GM19193 (cell line): ENCODE results near the gene PCDHGC5.

ENCODE experiments used
- POLR2A ChIP-seq: IDR thresholded peaks from 4 replicates; pipeline ENCODE4 v1.6.1; 2011; ENCODE audit not compliant: insufficient read depth, insufficient read length; ENCODE audit errors: extremely low read depth

The PCDHGC5 gene

DNA sequence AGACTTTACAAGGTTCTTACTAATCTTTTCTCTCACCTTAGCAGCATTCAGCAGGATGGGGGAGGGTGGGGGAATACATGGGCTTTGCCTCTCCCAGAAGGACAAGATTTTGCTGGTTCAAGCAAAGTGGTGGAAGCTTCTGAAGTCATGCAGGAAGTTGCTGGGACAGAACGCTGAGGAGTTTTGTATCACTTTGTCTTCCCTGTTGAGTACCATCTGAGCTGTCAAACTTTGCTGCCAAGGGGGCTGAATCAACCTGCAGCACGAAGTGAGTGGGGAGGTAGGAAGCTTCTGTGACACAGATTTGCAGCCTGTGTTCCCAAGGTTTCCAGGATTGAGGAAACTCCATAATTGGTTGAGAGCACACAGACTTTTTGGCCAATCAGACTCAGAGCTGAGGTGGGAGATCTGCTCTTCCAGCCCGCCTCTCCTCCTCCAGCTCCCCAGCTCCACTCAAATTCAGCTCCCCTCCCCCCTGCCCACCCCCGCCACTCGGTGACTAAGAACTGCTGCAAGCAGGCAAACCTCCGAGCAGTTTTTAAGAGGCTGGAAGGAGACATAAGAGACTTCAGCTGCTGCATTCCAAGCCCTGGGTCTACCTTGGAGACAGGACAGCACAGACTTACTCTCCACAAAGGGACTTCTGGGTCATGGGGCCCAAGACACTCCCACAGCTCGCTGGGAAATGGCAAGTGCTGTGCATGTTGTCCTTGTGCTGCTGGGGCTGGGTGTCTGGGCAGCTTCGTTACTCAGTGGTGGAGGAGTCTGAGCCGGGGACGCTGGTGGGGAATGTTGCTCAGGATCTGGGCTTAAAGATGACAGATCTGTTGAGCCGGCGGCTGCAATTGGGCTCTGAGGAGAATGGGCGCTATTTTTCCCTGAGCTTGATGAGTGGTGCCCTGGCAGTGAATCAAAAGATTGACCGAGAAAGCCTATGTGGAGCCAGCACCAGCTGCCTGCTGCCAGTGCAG is at the start of gene PCDHGC5:
TSS of gene PCDHGC5 (plus strand) at position 491 of the 971 bp plus-strand sequence. CDS start at position 651, 160 bp downstream.
- TF ChIP-seq POLR2A = no peak

DNA sequence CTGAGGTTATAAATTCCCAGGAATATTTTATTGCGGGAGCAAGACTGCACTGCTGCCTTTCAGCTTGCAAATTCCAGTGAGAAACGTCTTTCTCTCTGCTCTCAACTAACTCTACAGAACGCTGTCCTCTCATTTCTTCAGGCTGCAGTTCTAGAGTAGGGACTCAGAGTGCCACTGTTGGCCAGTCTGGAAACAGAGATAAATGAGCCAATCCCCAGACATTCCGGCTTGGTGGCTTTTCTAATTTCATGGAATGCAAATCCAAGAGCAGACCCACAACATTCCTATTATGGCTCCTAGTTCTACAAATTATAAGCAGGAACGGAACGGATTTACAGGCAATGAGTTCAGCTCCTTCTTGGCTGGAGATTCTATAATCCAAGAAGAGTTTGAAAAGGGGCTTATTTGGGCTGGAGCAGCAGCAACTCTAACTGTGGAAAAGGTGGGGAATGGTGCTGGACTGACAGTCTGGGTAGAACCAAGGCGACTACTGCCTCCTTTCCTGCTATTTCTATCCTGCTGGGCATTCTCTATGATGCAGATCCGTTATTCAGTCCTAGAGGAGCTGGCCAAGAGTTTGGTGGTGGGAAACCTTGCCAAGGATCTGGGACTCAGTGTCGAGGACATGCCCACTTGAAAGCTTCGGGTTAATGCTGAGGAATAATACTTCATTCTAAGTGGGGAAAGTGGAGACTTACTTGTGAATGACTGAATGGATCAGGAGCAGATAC is 49.3 kb upstream of the PCDHGC5 start:
- no peak for TF ChIP-seq POLR2A

DNA sequence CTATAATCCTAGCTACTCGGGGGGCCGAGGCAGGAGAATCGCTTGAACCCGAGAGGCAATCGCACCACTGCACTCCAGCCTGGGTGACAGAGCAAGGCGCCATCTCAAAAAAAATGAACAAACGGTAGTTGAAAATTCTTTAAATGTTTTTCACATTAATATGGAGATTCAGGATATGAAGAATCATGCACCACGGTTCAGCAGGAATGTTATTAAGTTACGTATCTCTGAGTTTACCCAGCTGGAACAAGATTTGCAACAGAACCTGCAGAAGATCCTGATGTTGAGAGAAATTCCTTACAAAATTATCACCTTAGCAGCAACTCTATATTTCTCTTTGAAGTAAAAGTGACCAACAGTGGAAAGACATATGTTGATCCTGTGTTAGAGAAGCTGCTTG is 48.5 kb upstream of the PCDHGC5 start:
- no peak for TF ChIP-seq POLR2A

DNA sequence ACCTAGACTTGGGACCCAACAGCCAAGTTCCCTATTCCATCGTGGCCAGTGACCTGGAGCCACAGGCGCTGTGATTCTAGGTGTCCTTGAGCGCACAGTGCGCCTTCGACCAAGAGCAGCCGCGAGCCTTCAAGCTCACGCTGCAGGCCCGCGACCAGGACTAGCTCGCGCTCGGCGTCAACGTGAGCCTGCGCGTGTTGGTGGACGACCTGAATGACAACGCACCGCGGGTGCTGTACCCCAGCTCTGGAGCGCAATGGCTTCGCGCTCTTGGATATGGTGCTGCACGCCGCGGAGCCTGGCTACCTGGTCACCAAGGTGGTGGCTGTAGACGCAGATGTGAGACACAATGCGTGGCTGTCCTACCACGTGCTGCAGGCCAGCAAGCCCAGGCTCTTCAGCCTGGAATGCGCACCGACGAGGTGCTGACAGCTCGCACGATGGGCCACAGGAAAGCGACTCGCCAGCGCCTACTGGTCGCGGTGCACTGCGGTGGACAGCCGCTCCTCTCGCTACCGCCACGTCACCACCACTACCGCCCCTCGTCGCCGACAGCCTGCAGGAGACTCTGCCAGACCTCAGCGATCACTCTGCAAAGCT is 47.2 kb upstream of the PCDHGC5 start:
- no peak for TF ChIP-seq POLR2A

DNA sequence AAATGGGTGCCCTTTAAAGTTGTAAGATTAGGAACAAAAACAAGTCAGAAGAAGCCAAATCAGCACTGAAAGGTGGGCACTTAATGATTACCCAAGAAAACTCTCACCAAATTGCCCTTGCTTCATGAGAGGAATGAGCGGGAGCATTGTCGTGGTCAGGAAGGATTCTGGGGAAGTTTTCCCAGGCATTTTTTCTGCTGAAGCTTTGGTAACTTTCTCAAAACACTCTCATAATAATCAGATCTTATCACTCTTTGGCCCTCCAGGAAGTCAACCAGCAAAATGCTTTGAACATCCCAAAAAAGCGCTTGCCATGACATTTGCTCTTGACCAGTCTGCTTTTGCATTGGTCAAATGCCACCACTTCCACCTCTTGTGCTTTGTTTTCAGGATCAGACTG is 23.5 kb upstream of the PCDHGC5 start:
- no peak for TF ChIP-seq POLR2A

DNA sequence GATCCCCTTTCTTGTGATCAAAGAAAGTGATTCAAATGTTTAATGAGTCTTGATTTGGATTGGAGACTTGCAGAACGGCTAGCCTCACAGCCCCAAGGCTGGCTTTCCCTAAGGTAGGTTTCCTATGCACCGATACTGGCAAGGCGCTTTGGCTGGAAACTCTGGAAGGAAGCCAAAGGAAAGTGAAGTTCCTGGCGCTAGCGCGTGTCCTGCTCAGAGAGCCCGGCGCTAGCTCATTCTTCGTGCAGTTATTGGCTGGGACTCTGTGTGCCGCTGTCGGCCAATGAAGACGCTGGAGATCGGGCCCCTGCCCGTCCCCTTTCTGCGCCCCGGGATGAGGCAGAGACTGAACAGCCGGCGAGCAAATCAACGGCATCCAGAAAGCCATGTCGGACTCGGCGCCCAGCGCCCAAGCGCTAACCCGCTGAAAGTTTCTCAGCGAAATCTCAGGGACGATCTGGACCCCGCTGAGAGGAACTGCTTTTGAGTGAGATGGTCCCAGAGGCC is 13.2 kb upstream of the PCDHGC5 start, which contains the start of gene PCDHGC3:
TSS of gene PCDHGC3 (plus strand) at position 342 of the 507 bp plus-strand sequence. CDS start at position 493, 151 bp downstream.
- TF ChIP-seq POLR2A = no peak

DNA sequence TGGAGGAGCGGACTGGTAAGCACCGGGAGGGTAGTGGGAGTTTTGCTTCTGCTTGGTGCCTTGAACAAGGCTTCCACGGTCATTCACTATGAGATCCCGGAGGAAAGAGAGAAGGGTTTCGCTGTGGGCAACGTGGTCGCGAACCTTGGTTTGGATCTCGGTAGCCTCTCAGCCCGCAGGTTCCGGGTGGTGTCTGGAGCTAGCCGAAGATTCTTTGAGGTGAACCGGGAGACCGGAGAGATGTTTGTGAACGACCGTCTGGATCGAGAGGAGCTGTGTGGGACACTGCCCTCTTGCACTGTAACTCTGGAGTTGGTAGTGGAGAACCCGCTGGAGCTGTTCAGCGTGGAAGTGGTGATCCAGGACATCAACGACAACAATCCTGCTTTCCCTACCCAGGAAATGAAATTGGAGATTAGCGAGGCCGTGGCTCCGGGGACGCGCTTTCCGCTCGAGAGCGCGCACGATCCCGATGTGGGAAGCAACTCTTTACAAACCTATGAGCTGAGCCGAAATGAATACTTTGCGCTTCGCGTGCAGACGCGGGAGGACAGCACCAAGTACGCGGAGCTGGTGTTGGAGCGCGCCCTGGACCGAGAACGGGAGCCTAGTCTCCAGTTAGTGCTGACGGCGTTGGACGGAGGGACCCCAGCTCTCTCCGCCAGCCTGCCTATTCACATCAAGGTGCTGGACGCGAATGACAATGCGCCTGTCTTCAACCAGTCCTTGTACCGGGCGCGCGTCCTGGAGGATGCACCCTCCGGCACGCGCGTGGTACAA is 12.6 kb upstream of the PCDHGC5 start:
- no peak for TF ChIP-seq POLR2A

DNA sequence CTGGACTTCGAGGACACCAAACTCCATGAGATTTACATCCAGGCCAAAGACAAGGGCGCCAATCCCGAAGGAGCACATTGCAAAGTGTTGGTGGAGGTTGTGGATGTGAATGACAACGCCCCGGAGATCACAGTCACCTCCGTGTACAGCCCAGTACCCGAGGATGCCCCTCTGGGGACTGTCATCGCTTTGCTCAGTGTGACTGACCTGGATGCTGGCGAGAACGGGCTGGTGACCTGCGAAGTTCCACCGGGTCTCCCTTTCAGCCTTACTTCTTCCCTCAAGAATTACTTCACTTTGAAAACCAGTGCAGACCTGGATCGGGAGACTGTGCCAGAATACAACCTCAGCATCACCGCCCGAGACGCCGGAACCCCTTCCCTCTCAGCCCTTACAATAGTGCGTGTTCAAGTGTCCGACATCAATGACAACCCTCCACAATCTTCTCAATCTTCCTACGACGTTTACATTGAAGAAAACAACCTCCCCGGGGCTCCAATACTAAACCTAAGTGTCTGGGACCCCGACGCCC is 11.8 kb upstream of the PCDHGC5 start:
- no peak for TF ChIP-seq POLR2A

DNA sequence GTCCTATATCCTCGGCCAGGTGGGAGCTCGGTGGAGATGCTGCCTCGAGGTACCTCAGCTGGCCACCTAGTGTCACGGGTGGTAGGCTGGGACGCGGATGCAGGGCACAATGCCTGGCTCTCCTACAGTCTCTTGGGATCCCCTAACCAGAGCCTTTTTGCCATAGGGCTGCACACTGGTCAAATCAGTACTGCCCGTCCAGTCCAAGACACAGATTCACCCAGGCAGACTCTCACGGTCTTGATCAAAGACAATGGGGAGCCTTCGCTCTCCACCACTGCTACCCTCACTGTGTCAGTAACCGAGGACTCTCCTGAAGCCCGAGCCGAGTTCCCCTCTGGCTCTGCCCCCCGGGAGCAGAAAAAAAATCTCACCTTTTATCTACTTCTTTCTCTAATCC is 11.1 kb upstream of the PCDHGC5 start:
- no peak for TF ChIP-seq POLR2A

DNA sequence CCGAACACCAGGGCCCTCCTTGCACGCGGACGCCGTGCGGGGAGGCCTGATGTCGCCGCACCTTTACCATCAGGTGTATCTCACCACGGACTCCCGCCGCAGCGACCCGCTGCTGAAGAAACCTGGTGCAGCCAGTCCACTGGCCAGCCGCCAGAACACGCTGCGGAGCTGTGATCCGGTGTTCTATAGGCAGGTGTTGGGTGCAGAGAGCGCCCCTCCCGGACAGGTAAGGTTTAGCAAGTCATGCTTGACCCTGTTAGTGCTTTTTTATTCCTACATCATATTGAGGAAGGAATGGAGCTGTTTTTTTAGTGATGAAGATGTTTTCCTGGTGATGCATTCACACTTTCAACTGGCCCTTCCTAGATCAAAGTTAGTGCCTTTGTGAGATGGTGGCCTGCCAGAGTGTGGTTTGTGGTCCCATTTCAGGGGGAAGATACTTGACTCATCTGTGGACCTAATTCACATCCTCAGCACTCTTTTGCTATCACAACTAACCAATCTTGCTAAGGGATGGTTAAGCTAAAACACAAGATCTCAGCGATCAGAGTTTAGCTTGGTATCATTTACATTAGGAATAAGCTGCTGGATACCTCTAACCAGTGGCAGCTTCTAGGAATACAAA is 10.4 kb upstream of the PCDHGC5 start:
- TF ChIP-seq POLR2A = no peak

DNA sequence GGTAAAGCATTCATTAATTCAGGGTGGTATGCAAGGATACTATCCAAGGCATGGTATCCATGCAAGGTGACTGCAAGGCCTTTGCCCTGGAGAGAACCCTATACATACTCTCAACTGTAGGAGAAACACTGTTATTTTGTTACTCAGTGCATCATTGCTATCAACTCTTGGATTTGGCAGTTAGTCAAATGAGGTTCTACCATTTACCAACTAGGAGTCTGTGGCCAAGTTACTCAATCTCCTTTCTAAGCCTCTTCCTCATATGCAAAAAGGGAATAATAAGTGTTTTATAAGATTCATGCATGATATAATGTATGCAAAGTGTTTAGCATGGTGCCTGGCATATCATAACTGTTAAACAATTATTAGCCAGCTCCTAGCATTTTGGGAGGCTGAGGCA is 9.1 kb upstream of the PCDHGC5 start:
- no peak for TF ChIP-seq POLR2A

DNA sequence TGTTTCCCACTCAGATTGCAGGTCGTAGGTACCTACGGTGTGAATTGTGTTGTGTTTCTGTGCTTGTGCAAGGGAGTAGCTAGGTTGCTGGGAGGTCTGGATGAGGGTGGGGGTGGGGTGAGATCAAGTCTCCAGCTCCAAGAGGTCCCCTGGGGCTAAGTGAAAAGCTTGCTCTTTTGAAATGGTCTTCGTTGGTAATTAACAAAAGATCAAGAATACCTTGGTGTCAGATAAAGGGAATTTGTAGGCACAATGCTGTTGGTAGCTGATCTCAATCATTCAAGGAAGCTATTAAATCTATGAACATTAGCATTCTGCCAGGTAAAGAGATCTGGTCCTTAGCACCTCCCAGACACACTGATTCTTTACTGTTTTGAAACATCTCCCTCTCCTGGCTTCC is 5.0 kb upstream of the PCDHGC5 start:
- no peak for TF ChIP-seq POLR2A

DNA sequence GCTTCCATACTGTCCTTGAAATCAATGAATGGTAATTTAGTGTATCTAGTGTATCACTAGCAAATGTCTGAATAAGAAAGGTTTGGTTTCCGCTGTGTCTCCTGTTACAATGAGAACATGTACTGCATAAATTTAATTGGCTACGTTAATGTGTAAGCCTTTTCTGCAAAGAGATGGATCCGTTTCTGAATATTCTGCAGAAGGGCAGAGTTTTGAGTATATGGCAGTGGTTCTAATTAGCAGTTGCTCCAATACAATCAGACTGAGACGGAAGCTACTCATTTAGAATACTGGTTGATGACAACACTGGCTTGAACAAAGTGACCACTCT is 4.6 kb upstream of the PCDHGC5 start:
- no peak for TF ChIP-seq POLR2A

DNA sequence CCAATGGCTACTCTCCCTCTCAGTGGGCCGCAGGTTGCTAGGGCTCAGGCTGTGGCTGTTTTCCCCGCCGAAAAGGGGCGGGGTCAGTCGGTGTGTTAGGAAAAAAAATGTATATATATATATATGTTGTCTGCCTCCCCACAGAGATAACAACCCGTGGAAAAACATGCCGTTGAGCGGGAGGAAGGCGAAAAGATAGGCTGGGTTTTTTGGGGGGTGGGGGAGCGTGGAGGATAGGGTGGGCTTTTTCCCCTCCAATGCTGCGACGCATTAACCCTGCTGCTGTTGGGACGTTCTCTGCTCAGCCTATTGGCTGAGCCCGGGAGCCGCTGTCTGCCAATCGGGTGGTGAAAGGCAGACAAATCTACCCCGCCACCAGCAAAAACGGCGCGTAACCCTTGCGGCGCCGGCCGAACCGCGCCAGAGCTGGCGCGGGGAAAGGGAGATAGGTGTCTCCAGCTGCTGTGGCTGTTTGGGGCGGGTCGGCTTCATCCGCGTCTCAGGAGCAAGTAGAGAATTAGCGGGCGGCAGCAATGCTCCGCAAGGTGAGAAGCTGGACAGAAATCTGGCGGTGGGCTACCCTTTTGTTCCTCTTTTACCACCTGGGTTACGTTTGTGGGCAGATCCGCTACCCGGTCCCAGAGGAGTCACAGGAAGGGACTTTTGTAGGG is 4.1 kb upstream of the PCDHGC5 start, which contains the start of gene PCDHGC4:
TSS of gene PCDHGC4 (plus strand) at position 390 of the 671 bp plus-strand sequence. CDS start at position 534, 144 bp downstream.
- TF ChIP-seq POLR2A = no peak
